ENCODE measurements around the gene VPS8.

GRCh38 chr3:185059766-185060165 lies 247.8 kb downstream of the VPS8 start:
- TF ChIP-seq, protein P1, sequence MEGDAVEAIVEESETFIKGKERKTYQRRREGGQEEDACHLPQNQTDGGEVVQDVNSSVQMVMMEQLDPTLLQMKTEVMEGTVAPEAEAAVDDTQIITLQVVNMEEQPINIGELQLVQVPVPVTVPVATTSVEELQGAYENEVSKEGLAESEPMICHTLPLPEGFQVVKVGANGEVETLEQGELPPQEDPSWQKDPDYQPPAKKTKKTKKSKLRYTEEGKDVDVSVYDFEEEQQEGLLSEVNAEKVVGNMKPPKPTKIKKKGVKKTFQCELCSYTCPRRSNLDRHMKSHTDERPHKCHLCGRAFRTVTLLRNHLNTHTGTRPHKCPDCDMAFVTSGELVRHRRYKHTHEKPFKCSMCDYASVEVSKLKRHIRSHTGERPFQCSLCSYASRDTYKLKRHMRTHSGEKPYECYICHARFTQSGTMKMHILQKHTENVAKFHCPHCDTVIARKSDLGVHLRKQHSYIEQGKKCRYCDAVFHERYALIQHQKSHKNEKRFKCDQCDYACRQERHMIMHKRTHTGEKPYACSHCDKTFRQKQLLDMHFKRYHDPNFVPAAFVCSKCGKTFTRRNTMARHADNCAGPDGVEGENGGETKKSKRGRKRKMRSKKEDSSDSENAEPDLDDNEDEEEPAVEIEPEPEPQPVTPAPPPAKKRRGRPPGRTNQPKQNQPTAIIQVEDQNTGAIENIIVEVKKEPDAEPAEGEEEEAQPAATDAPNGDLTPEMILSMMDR (IDR thresholded peaks at IDR 0.05): no peak
- TF ChIP-seq, protein P2, sequence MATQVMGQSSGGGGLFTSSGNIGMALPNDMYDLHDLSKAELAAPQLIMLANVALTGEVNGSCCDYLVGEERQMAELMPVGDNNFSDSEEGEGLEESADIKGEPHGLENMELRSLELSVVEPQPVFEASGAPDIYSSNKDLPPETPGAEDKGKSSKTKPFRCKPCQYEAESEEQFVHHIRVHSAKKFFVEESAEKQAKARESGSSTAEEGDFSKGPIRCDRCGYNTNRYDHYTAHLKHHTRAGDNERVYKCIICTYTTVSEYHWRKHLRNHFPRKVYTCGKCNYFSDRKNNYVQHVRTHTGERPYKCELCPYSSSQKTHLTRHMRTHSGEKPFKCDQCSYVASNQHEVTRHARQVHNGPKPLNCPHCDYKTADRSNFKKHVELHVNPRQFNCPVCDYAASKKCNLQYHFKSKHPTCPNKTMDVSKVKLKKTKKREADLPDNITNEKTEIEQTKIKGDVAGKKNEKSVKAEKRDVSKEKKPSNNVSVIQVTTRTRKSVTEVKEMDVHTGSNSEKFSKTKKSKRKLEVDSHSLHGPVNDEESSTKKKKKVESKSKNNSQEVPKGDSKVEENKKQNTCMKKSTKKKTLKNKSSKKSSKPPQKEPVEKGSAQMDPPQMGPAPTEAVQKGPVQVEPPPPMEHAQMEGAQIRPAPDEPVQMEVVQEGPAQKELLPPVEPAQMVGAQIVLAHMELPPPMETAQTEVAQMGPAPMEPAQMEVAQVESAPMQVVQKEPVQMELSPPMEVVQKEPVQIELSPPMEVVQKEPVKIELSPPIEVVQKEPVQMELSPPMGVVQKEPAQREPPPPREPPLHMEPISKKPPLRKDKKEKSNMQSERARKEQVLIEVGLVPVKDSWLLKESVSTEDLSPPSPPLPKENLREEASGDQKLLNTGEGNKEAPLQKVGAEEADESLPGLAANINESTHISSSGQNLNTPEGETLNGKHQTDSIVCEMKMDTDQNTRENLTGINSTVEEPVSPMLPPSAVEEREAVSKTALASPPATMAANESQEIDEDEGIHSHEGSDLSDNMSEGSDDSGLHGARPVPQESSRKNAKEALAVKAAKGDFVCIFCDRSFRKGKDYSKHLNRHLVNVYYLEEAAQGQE (IDR thresholded peaks at IDR 0.05; ENCODE audit: insufficient read depth in 1 of 2, low read depth in 2 of 2, low read length in 1 of 2): no peak
- no peak for TF ChIP-seq SIN3A (IDR thresholded peaks at IDR 0.05; ENCODE audit: borderline replicate concordance, insufficient read depth, low read depth, low read length)

Data from Panc1 (cell line).